GM21737 (cell line): ENCODE results near the gene RFX2.
"Not testable (repeated sequence)": the region's sequence is repeated elsewhere in the genome, so short reads cannot be mapped to it uniquely, and the experiment has no call there.

Experiments used
- ATAC-seq: cut with Tn5 transposase; IDR thresholded peaks from one replicate; pipeline ENCODE4 v1.9.1; 2021; ENCODE audit warnings: mild to moderate bottlenecking, moderate library complexity; ENCODE audit not compliant: unreplicated experiment

RFX2 gene

GRCh38 chr19:6076675-6077463 is 33.4 kb downstream of the RFX2 start:
- ATAC-seq: no peak

GRCh38 chr19:6076291-6076665 is 34.0 kb downstream of the RFX2 start:
- no peak for ATAC-seq

GRCh38 chr19:6074709-6075403 is 35.4 kb downstream of the RFX2 start:
- no peak for ATAC-seq

- no peak for ATAC-seq
Measured at GRCh38 chr19:6073858-6074708, 36.2 kb downstream of the RFX2 start.

- ATAC-seq: not testable (repeated sequence)
Measured at GRCh38 chr19:6073233-6073632, 37.1 kb downstream of the RFX2 start.

DNA sequence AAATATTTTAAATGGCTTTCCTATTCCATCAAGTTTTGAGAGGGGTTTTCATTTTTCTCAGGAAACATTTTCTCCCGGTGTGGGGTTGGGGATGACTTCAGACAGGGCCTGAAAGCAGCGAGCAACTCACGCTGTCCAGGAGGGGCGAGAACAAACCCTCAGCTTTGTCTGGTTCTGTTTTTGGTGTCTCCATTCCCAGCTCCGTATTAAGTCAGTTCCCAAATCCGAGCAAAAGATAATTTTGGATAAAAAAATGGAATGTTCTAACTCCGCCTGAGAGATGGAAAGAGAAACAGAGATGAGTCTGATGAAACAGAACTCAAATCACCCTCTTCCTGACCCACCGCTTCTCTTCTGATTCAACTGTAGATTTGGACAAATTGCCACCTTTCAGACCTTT is 38.4 kb downstream of the RFX2 start:
- no peak for ATAC-seq

DNA sequence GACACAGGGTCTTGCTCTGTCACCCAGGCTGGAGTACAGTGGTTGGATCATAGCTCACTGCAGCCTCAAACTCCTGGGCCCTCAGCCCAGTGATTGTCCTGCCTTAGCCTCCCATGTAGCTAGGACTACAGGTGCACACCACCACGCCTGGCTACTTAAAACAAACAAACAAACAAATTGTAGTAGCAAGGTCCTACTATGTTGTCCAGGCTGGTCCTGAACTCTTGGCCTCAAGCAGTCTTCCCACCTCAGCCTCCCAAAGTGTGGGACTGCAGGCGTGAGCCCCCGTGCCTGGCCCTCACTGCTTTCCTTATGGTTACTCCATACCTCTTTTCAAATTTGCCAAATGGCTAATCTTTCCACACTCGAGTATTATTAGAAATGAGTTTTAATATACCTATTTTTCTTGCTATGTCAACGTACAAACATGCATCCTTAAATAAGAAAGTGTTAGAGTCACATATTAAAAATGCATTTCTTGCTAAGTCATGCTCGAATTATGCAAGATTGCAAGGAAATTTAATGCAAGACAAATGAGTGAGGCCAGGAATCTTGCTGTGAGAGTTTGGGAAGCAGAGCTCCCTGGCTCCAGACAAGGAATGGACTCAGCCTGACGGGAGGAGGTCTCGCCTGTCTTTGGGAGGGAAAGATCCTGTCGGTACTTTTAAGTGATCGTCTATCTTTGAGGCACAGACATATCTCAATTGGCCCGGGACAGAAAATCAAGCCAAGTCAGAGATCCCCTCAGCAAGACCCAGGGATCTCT is 39.4 kb downstream of the RFX2 start:
- no peak for ATAC-seq

DNA sequence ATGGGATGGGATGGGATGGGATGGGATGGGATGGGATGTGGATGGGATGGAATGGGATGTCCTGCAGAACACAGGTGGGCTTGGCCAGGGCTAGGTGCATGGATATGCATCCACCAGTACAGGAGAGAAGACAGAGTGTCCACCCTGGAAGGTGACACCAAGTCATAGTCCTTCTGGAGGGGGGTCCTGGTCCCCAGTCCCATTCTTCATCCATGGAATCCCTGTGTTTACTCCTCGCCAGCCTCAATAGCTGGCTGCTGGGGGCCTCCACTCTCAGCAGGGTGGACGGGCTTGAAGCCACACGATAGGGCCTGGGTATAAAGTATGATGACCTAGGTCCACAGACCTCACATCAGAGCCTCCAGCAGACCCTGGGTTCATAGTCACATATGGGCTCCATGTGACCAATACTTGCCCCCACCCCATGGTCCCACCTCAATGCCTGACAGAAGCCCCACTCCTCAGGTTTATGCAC is 40.1 kb downstream of the RFX2 start:
- no peak for ATAC-seq

DNA sequence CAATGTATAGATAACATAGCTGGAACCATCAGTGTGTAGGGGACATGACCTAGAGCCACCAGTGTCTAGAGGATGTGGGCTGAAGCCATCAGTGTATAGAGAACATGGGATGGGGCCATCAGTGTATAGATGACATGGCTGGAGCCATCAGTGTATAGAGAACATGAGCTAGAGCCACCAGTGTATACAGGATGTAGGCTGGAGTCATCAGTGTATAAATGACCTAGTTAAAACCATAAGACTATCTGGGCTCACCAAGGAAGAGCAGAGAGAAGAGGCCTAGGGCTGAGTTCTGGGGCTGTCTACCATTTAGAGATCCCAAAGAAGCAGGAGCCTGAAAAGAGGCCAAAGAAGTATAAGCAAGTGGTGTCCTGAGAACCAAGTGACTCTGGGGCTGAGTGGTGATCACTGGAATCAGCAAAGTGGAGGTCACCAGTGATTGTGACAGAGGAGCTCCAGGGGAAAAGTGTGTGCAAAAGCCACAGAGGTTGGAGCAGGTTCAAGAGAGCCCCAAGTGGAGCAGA is 41.0 kb downstream of the RFX2 start:
- ATAC-seq: no peak

GRCh38 chr19:6068711-6069110 is 41.6 kb downstream of the RFX2 start:
- ATAC-seq: no peak

- no peak for ATAC-seq
Measured at GRCh38 chr19:6067975-6068374, 42.3 kb downstream of the RFX2 start.

DNA sequence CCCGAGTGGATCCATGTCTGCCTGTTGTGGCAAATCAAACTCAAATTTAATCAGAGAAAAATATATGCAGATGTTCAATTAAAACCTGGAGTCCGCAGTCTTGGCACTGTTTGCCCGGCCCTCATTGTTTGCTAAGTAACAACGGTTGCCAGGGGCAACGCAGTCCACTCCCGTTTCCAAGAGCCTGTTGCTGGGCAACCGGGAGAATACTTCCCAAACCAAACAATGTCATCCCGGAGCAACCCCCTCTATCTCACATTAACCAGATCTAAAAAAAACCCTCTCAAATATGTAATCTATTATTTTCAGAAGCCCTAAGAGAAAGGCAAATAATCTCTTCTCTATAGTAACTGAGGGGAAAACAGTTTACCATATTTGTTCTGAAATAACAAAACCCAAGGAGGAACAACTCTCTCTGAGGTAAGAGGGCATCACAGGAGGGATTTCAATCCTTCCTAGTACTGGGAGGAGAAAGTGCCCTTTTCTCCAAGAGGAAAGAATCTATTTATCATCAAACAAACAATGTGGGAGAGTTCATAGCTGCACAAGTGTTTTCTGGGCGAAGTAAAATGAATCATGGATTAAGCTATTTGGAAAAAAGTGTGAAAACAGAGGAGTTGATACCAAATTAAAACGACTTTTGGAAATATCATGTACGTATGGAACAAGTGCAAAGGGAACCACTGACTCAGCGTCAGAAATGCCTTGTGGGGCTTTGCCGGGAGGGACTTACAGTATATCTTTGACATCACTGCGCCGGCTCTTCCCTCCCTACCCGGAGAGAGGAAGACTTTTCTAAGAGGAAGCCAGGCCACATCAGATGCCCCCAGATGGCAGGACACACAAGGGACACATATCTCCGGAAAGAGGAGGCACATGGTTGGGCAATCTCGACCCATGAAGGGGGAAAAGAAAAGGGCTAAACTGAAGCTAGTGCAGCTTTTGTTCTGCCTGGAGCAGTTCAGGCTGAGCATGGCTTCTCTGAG is 43.3 kb downstream of the RFX2 start:
- ATAC-seq: no peak

GRCh38 chr19:6065685-6066374 is 44.5 kb downstream of the RFX2 start:
- no peak for ATAC-seq

GRCh38 chr19:6064336-6065073 is 45.8 kb downstream of the RFX2 start:
- no peak for ATAC-seq

DNA sequence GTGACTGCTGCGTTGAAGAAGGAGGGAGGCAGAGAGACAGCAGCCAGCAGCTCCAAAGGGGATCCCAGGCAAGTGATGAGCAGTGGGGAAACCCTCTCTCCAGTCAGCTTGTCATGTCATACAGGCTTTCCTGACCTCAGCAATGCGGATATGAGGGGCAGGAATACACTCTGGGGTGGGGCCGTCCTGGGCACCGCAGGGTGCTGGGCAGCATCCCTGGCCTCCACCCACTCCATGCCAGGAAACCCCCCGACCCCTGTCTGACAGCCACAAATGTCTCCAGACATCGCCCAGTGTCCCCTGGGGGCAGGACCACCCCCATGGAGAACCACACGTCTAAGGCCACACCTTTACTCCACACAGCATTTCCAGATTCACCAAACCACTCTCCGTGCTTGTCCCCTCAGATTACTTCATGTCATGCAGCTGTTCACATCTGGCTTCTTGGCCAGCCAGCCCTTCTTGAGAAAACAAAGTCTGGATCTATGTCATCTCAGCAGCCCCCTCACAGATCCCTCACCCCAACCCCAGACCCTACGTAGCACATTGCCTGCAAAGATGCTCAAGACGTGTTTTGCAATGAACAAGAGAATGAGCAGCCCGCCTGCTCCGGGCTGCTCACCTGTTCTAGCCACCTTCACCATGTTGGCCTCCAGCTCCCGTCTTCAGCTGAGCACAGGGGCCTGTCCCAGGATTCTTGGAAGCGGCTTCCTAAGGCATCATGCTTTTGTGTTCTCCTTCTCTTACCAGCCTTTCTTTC is 46.5 kb downstream of the RFX2 start:
- ATAC-seq: no peak

- ATAC-seq: no peak
Measured at GRCh38 chr19:6062961-6063575, 47.2 kb downstream of the RFX2 start.

- ATAC-seq: no peak
Measured at GRCh38 chr19:6062274-6062673, 48.0 kb downstream of the RFX2 start.
